Osteoblast (primary cell): ENCODE data around the gene NYNRIN. TPM values are rescaled to one million over a fixed set of nuclear protein-coding genes. Genes with fewer than 3 reads are reported as not detected.

Experiments
- DNase-seq: peaks from one replicate; pipeline ENCODE4 v3.0.0; 2011; ENCODE audit warnings: low spot score, mixed read lengths; ENCODE audit not compliant: insufficient read length; ENCODE audit errors: missing footprints
- H2AFZ ChIP-seq: 2 replicates; pipeline ENCODE4 v1.6.0; 2011; ENCODE audit warnings: mild to moderate bottlenecking, low read length
- H3K27ac ChIP-seq: 2 replicates; pipeline ENCODE4 v1.5.1; 2011; ENCODE audit warnings: mild to moderate bottlenecking, low read depth, low read length, moderate library complexity
- H3K27me3 ChIP-seq: 2 replicates; pipeline ENCODE4 v1.6.0; 2012; ENCODE audit warnings: mild to moderate bottlenecking, control low read depth, inconsistent platforms, low read length, moderate library complexity; ENCODE audit not compliant: insufficient read depth
- H3K36me3 ChIP-seq: 2 replicates; pipeline ENCODE4 v1.5.1; 2011; ENCODE audit warnings: mild to moderate bottlenecking, low read length, control low read depth, moderate library complexity; ENCODE audit not compliant: insufficient read depth
- H3K4me1 ChIP-seq: 2 replicates; pipeline ENCODE4 v1.5.1; 2011; ENCODE audit warnings: mild to moderate bottlenecking, low read length, control low read depth, moderate library complexity; ENCODE audit not compliant: insufficient read depth
- H3K4me2 ChIP-seq: 2 replicates; pipeline ENCODE4 v1.6.0; 2011; ENCODE audit warnings: mild to moderate bottlenecking, low read length; ENCODE audit not compliant: insufficient read depth
- H3K4me3 ChIP-seq: fragments of 200-600 bp; sonication (generic); 3 replicates; pipeline ENCODE4 v1.5.1; 2012; ENCODE audit warnings: mild to moderate bottlenecking, low read length, inconsistent platforms; ENCODE audit not compliant: insufficient read depth
- H3K79me2 ChIP-seq: 2 replicates; pipeline ENCODE4 v1.6.0; 2012; ENCODE audit warnings: mild to moderate bottlenecking, low read length, control low read depth, inconsistent platforms; ENCODE audit not compliant: insufficient read depth
- H3K9me3 ChIP-seq: 2 replicates; pipeline ENCODE4 v1.5.1; 2011; ENCODE audit warnings: low read depth, low read length, control low read depth
- H4K20me1 ChIP-seq: 2 replicates; pipeline ENCODE4 v1.6.0; 2012; ENCODE audit warnings: mild to moderate bottlenecking, low read length, control low read depth; ENCODE audit not compliant: insufficient read depth
- CTCF ChIP-seq: IDR thresholded peaks from 2 replicates; pipeline ENCODE4 v1.5.1; 2011; ENCODE audit warnings: mild to moderate bottlenecking, low read depth, low read length, moderate library complexity; ENCODE audit errors: extremely low read depth
- total RNA-seq: library from RNA; depleted of rRNA; stranded (reverse); fragments of >200 nt; gene quantifications from 2 replicates; pipeline ENCODE4 v1.2.3, GENCODE V29; 2012

Gene NYNRIN
- total RNA-seq, 1 donor = 7.2 TPM

- peak; percentile 99 for DNase-seq
- Histone ChIP-seq H3K36me3 (peaks cover 43% of the 10 kb centered on the region), H3K27ac (peak overlapping the region; percentile 95), H4K20me1 (peaks cover 21% of the 10 kb centered on the region), H3K9me3 (no peaks in the 10 kb centered on the region), H3K79me2 (peaks cover 33% of the 10 kb centered on the region), H3K4me2 (peak overlapping the region; percentile 93), H2AFZ (no peak overlapping the region), H3K27me3 (no peaks in the 10 kb centered on the region), H3K4me3 (peak overlapping the region; percentile 87), H3K4me1 (peaks cover 37% of the 10 kb centered on the region)
- peak; percentile 98 for TF ChIP-seq CTCF
Measured at GRCh38 chr14:24431569-24432258, 32.9 kb downstream of the NYNRIN start.

GRCh38 chr14:24432259-24433131 is 33.7 kb downstream of the NYNRIN start:
- Histone ChIP-seq H2AFZ (no peak overlapping the region), H3K36me3 (peaks cover 51% of the 10 kb centered on the region), H3K4me2 (peak overlapping the region; percentile 93), H3K9me3 (no peaks in the 10 kb centered on the region), H3K4me1 (peaks cover 37% of the 10 kb centered on the region), H3K27me3 (no peaks in the 10 kb centered on the region), H4K20me1 (peaks cover 29% of the 10 kb centered on the region), H3K4me3 (peak overlapping the region; percentile 87), H3K79me2 (peaks cover 38% of the 10 kb centered on the region), H3K27ac (no peak overlapping the region)
- no peak for DNase-seq
- TF ChIP-seq CTCF = no peak

- no peaks in the 10 kb centered on the region for H3K9me3 ChIP-seq
- DNase-seq = no peak
- peaks cover 66% of the 10 kb centered on the region for H3K36me3 ChIP-seq
- TF ChIP-seq CTCF = no peak
- no peak overlapping the region for H3K4me2 ChIP-seq
- H3K4me1 ChIP-seq = peaks cover 37% of the 10 kb centered on the region
- H2AFZ ChIP-seq = no peak overlapping the region
- H3K4me3 ChIP-seq = no peak overlapping the region
- H3K27me3 ChIP-seq = no peaks in the 10 kb centered on the region
- no peak overlapping the region for H3K27ac ChIP-seq
- peaks cover 32% of the 10 kb centered on the region for H4K20me1 ChIP-seq
- H3K79me2 ChIP-seq = peaks cover 41% of the 10 kb centered on the region
Measured at GRCh38 chr14:24434036-24434435, 35.2 kb downstream of the NYNRIN start.

GRCh38 chr14:24434676-24435075 is 35.9 kb downstream of the NYNRIN start:
- H3K4me3 ChIP-seq = no peak overlapping the region

More at GRCh38 chr14:24434676-24435075, 35.9 kb downstream of the NYNRIN start:
- no peak overlapping the region for H2AFZ ChIP-seq
- H3K4me2 ChIP-seq = no peak overlapping the region
- DNase-seq = no peak
- TF ChIP-seq CTCF = no peak
- no peak overlapping the region for H3K27ac ChIP-seq
- H3K27me3 ChIP-seq = no peaks in the 10 kb centered on the region
- no peaks in the 10 kb centered on the region for H3K9me3 ChIP-seq
- H3K79me2 ChIP-seq = peaks cover 37% of the 10 kb centered on the region
- H3K36me3 ChIP-seq = peaks cover 73% of the 10 kb centered on the region
- H3K4me1 ChIP-seq = peaks cover 32% of the 10 kb centered on the region
- H4K20me1 ChIP-seq = peaks cover 32% of the 10 kb centered on the region
